Smooth muscle cell of the brain vasculature (primary cell): ENCODE data around the gene ZCCHC2.

ENCODE experiments used
- DNase-seq: peaks from one replicate; pipeline ENCODE4 v3.0.0-alpha.2; 2012; ENCODE audit warnings: low read depth, low spot score

ZCCHC2 gene

GRCh38 chr18:62576845-62577512 is 54.2 kb downstream of the ZCCHC2 start:
- no peak for DNase-seq

GRCh38 chr18:62577765-62578164 is 54.9 kb downstream of the ZCCHC2 start:
- no peak for DNase-seq

- no peak for DNase-seq
These were observed 56.2 kb downstream of the ZCCHC2 start for GRCh38 chr18:62578980-62579511.

- no peak for DNase-seq
These were observed 60.6 kb downstream of the ZCCHC2 start for GRCh38 chr18:62583376-62583775.

- DNase-seq, result peak; percentile 77
These were observed 61.7 kb downstream of the ZCCHC2 start for GRCh38 chr18:62584241-62585120.

- no peak for DNase-seq
These were observed 62.7 kb downstream of the ZCCHC2 start for GRCh38 chr18:62585274-62586150.

- DNase-seq, result peak; percentile 26
These were observed 63.4 kb downstream of the ZCCHC2 start for GRCh38 chr18:62586151-62586774.

GRCh38 chr18:62586781-62587487 is 64.1 kb downstream of the ZCCHC2 start:
- no peak for DNase-seq

- no peak for DNase-seq
These were observed 64.9 kb downstream of the ZCCHC2 start for GRCh38 chr18:62587689-62588088.

GRCh38 chr18:62588217-62588616 is 65.4 kb downstream of the ZCCHC2 start:
- DNase-seq, result no peak

GRCh38 chr18:62590799-62591590 is 68.2 kb downstream of the ZCCHC2 start:
- DNase-seq, result no peak

GRCh38 chr18:62596145-62597005 is 73.5 kb downstream of the ZCCHC2 start:
- DNase-seq, result no peak

- no peak for DNase-seq
These were observed 79.0 kb downstream of the ZCCHC2 start for GRCh38 chr18:62601871-62602270.

- DNase-seq, result no peak
These were observed 79.9 kb downstream of the ZCCHC2 start for GRCh38 chr18:62602706-62603105.

- no peak for DNase-seq
These were observed 80.4 kb downstream of the ZCCHC2 start for GRCh38 chr18:62603211-62603610.

- DNase-seq, result no peak
These were observed 81.2 kb downstream of the ZCCHC2 start for GRCh38 chr18:62603979-62604378.

- DNase-seq, result no peak
These were observed 82.9 kb downstream of the ZCCHC2 start for GRCh38 chr18:62605685-62606084.

GRCh38 chr18:62606106-62606505 is 83.3 kb downstream of the ZCCHC2 start:
- DNase-seq, result no peak

- no peak for DNase-seq
These were observed 84.5 kb downstream of the ZCCHC2 start for GRCh38 chr18:62607302-62607701.
